ENCODE measurements around the gene MRPL2.

DNA sequence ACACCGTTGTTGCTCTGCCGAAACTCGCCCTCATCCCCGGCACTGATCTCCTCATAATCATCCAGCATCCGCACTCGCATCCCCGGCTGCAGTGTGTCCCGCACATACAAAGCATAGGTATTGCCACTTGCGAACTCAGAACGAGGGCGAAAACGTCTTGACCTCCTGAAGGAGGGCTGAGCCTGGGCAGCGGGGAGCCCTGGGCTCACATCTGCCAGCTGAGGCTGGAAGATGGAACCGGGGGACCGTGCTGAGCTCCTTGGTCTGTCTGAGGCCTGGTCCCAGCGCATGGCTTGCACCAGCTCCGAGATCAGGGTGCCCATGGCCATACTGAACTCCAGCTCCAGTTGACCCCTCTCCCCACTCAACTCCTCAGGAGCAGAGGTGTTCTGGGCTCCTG lies 8.3 kb downstream of the MRPL2 start:
- TF ChIP-seq, protein P1, sequence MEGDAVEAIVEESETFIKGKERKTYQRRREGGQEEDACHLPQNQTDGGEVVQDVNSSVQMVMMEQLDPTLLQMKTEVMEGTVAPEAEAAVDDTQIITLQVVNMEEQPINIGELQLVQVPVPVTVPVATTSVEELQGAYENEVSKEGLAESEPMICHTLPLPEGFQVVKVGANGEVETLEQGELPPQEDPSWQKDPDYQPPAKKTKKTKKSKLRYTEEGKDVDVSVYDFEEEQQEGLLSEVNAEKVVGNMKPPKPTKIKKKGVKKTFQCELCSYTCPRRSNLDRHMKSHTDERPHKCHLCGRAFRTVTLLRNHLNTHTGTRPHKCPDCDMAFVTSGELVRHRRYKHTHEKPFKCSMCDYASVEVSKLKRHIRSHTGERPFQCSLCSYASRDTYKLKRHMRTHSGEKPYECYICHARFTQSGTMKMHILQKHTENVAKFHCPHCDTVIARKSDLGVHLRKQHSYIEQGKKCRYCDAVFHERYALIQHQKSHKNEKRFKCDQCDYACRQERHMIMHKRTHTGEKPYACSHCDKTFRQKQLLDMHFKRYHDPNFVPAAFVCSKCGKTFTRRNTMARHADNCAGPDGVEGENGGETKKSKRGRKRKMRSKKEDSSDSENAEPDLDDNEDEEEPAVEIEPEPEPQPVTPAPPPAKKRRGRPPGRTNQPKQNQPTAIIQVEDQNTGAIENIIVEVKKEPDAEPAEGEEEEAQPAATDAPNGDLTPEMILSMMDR (IDR thresholded peaks at IDR 0.05), result no peak
- TF ChIP-seq ZFX (IDR thresholded peaks at IDR 0.05; ENCODE audit: borderline replicate concordance), result no peak

Measured in 22Rv1 (cell line).